Measurements from ENCODE around the gene PAPOLB. TPM values are rescaled to one million over a fixed set of nuclear protein-coding genes. Genes with fewer than 3 reads are reported as not detected.

The PAPOLB gene
- polyA plus RNA-seq, 1 donor = 0.04 TPM

- DNase-seq = no peak
Measured at GRCh38 chr7:4876586-4876985, 14.8 kb upstream of the PAPOLB start.

- no peak for DNase-seq
Measured at GRCh38 chr7:4875391-4875790, 13.6 kb upstream of the PAPOLB start.

- DNase-seq = no peak
Measured at GRCh38 chr7:4873071-4873944, 11.5 kb upstream of the PAPOLB start.

- DNase-seq = no peak
Measured at GRCh38 chr7:4871930-4872675, 10.3 kb upstream of the PAPOLB start.

- DNase-seq = no peak
Measured at GRCh38 chr7:4871056-4871680, 9.3 kb upstream of the PAPOLB start.

- no peak for DNase-seq
Measured at GRCh38 chr7:4868493-4868892, 6.7 kb upstream of the PAPOLB start.

GRCh38 chr7:4866528-4867496 lies 5.0 kb upstream of the PAPOLB start:
- DNase-seq = no peak

- no peak for DNase-seq
Measured at GRCh38 chr7:4862156-4862555, 326 bp upstream of the PAPOLB start.

GRCh38 chr7:4861227-4861626 lies 603 bp downstream of the PAPOLB start:
- DNase-seq = no peak

GRCh38 chr7:4857189-4857588 lies 4.6 kb downstream of the PAPOLB start:
- DNase-seq = no peak

GRCh38 chr7:4856336-4857057 lies 5.3 kb downstream of the PAPOLB start:
- no peak for DNase-seq

GRCh38 chr7:4854916-4855315 lies 6.9 kb downstream of the PAPOLB start:
- no peak for DNase-seq

GRCh38 chr7:4851459-4852422 lies 10.1 kb downstream of the PAPOLB start:
- DNase-seq = no peak

- DNase-seq = no peak
Measured at GRCh38 chr7:4850262-4850795, 11.5 kb downstream of the PAPOLB start.

- no peak for DNase-seq
Measured at GRCh38 chr7:4849390-4849789, 12.4 kb downstream of the PAPOLB start.

- no peak for DNase-seq
Measured at GRCh38 chr7:4845740-4846142, 16.1 kb downstream of the PAPOLB start.

GRCh38 chr7:4842319-4843064 lies 19.3 kb downstream of the PAPOLB start:
- no peak for DNase-seq

GRCh38 chr7:4841836-4842235 lies 20.0 kb downstream of the PAPOLB start:
- DNase-seq = no peak
